Measurements from ENCODE around the gene GTF2F1. TPM values are rescaled to one million over a fixed set of nuclear protein-coding genes. Genes with fewer than 3 reads are reported as not detected.

Gene GTF2F1
- total and polyA plus RNA-seq, 10 of the 15 experiments (the other 5 are each of a cell fraction or from before 2014, with no cell fraction given), result 4.5 to 61.7 (median 48.5) TPM

DNA sequence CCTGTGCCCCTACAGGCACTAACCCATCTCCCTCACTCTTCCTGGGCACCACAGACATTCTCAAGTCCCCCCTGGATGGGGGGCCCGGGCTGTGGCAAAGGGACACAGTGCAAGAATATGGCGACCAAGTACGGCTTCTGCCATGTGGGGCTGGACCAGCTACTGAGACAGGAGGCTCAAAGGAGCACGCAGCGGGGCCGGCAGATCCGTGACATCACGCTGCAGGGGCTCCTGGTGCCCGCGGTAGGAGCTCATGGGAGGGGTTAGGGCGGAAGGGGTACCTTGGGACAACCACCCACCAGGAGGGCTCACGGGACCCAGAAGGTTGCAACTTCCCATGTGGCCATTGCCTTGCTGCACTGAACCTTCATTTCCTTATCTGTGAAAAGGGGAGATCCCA lies 3.3 kb upstream of the GTF2F1 start (continued):
- TF ChIP-seq IRF4 (IDR thresholded peaks at IDR 0.05; ENCODE audit: low read depth, low read length), result no peak
- TF ChIP-seq NRF1 (conservative IDR thresholded peaks at IDR 0.05; ENCODE audit: low read depth, low read length), result no peak
- TF ChIP-seq, protein P1, sequence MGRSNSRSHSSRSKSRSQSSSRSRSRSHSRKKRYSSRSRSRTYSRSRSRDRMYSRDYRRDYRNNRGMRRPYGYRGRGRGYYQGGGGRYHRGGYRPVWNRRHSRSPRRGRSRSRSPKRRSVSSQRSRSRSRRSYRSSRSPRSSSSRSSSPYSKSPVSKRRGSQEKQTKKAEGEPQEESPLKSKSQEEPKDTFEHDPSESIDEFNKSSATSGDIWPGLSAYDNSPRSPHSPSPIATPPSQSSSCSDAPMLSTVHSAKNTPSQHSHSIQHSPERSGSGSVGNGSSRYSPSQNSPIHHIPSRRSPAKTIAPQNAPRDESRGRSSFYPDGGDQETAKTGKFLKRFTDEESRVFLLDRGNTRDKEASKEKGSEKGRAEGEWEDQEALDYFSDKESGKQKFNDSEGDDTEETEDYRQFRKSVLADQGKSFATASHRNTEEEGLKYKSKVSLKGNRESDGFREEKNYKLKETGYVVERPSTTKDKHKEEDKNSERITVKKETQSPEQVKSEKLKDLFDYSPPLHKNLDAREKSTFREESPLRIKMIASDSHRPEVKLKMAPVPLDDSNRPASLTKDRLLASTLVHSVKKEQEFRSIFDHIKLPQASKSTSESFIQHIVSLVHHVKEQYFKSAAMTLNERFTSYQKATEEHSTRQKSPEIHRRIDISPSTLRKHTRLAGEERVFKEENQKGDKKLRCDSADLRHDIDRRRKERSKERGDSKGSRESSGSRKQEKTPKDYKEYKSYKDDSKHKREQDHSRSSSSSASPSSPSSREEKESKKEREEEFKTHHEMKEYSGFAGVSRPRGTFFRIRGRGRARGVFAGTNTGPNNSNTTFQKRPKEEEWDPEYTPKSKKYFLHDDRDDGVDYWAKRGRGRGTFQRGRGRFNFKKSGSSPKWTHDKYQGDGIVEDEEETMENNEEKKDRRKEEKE (IDR thresholded peaks at IDR 0.05), result no peak
- TF ChIP-seq ZSCAN29 (IDR thresholded peaks at IDR 0.05), result no peak
- TF ChIP-seq PAX8 (IDR thresholded peaks at IDR 0.05), result no peak

DNA sequence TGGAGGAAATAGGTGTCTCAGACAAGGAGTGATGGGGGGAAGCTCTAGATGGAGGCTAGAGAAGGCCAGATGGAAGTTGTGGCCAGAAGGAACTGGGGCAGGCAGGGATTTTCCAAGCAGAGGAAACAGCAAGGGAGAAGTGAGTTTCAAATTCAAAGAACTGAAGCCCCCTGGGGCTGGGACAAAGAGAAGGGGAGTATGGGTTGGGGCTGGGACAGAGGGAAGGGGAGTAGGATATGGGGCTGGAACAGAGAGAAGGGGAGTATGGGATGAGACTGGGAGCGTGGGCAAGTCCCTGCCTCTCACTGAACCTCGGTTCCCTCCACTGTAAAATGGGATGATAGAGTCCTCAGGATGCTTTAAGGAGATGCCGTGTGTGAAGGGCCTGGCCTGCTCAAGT lies 1.9 kb upstream of the GTF2F1 start:
- Histone ChIP-seq H4K20me1 (ENCODE audit: control insufficient read depth, insufficient read depth) (no peaks in the 10 kb centered on the region), H3K27ac (ENCODE audit: control insufficient read depth, insufficient read depth) (no peak overlapping the region), H3K9ac (ENCODE audit: control insufficient read depth, insufficient read depth, low read length) (no peak overlapping the region), H3K4me3 (no peak overlapping the region), H3K4me1 (ENCODE audit: control insufficient read depth, insufficient read depth, low read length) (peaks cover 11% of the 10 kb centered on the region), H3K79me2 (ENCODE audit: control insufficient read depth, insufficient read depth, low read length) (peaks cover 22% of the 10 kb centered on the region), H3K27me3 (replicated peaks in 1 of 2; ENCODE audit: control insufficient read depth in 2 of 2, insufficient read depth in 2 of 2, low read length in 1 of 2) (no peaks in the 10 kb centered on the region), H3K36me3 (ENCODE audit: control insufficient read depth in 2 of 2, insufficient read depth in 2 of 2, low read length in 1 of 2) (peaks cover 0 to 10% of the 10 kb centered on the region in 2 experiments; a peak in 1 of 4 replicates), H2AFZ (ENCODE audit: control insufficient read depth, low read depth, low read length) (no peak overlapping the region), H3K4me2 (ENCODE audit: control insufficient read depth, insufficient read depth) (no peak overlapping the region), H3K9me3 (replicated peaks; ENCODE audit: control insufficient read depth, insufficient read depth, low read length) (no peaks in the 10 kb centered on the region)
- ATAC-seq (no peak), FAIRE-seq (no peak), DNase-seq (ENCODE audit: low read depth, low spot score) (no peak)
- in situ Hi-C loops (cut with MboI) (no loop called here), intact Hi-C loops (cut with micrococcal nuclease; ENCODE audit: unreplicated experiment) (loop anchor here (10.0 kb wide), 1 partner anchor 110 kb away; the partner anchor contains the start of gene TUBB4A)
- ChIA-PET CTCF (no interaction called here), SMC1A (ENCODE audit: uncharacterized antibody, unreplicated experiment) (interaction anchor here (1.5 kb wide), 1 partner anchor 9 kb away, joined by 3 read pairs; no protein-coding TSS in a partner anchor), RAD21 (ENCODE audit: unreplicated experiment) (interaction anchor here (1.2 kb wide), 1 partner anchor 22 kb away, joined by 3 read pairs; the partner anchor contains the start of gene ALKBH7), POLR2A (interaction anchor here (1.7 kb wide), 1 partner anchor 30 kb away, joined by 5 read pairs; the partner anchor contains the start of gene KHSRP)
- WGBS (ENCODE audit: insufficient coverage, insufficient replicate concordance, low lambda C conversion rate, missing lambda C conversion rate), result 71% methylated on average over 3 of the region's 3 CpGs
- no TSS peak for BruUV-seq (replicated peaks)
- TF ChIP-seq NR2C1 (IDR thresholded peaks at IDR 0.05) (no peak), NFYA (IDR thresholded peaks at IDR 0.05; ENCODE audit: borderline replicate concordance, low read depth, low read length) (no peak), KAT2A (conservative IDR thresholded peaks at IDR 0.05; ENCODE audit: control insufficient read depth, low read depth, low read length) (no peak), SIN3A (IDR thresholded peaks at IDR 0.05; ENCODE audit: low read depth, low read length) (no peak), CREM (IDR thresholded peaks at IDR 0.05; ENCODE audit: low read depth) (no peak), SP1 (IDR thresholded peaks at IDR 0.05; ENCODE audit: low read depth, low read length) (no peak), CHD4 (IDR thresholded peaks at IDR 0.05) (no peak), FOS (IDR thresholded peaks at IDR 0.05; ENCODE audit: borderline replicate concordance, extremely low read depth, insufficient read length) (no peak), SRF (IDR thresholded peaks at IDR 0.05; ENCODE audit: low read depth in 2 of 2, low read length in 2 of 2) (no peak)
- TF ChIP-seq, protein P2, sequence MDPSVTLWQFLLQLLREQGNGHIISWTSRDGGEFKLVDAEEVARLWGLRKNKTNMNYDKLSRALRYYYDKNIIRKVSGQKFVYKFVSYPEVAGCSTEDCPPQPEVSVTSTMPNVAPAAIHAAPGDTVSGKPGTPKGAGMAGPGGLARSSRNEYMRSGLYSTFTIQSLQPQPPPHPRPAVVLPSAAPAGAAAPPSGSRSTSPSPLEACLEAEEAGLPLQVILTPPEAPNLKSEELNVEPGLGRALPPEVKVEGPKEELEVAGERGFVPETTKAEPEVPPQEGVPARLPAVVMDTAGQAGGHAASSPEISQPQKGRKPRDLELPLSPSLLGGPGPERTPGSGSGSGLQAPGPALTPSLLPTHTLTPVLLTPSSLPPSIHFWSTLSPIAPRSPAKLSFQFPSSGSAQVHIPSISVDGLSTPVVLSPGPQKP (IDR thresholded peaks at IDR 0.05; ENCODE audit: low read depth, low read length), result no peak
- TF ChIP-seq, protein P3, sequence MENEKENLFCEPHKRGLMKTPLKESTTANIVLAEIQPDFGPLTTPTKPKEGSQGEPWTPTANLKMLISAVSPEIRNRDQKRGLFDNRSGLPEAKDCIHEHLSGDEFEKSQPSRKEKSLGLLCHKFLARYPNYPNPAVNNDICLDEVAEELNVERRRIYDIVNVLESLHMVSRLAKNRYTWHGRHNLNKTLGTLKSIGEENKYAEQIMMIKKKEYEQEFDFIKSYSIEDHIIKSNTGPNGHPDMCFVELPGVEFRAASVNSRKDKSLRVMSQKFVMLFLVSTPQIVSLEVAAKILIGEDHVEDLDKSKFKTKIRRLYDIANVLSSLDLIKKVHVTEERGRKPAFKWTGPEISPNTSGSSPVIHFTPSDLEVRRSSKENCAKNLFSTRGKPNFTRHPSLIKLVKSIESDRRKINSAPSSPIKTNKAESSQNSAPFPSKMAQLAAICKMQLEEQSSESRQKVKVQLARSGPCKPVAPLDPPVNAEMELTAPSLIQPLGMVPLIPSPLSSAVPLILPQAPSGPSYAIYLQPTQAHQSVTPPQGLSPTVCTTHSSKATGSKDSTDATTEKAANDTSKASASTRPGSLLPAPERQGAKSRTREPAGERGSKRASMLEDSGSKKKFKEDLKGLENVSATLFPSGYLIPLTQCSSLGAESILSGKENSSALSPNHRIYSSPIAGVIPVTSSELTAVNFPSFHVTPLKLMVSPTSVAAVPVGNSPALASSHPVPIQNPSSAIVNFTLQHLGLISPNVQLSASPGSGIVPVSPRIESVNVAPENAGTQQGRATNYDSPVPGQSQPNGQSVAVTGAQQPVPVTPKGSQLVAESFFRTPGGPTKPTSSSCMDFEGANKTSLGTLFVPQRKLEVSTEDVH (IDR thresholded peaks at IDR 0.05; ENCODE audit: low read depth, partially characterized antibody), result no peak
- TF ChIP-seq, protein P4, sequence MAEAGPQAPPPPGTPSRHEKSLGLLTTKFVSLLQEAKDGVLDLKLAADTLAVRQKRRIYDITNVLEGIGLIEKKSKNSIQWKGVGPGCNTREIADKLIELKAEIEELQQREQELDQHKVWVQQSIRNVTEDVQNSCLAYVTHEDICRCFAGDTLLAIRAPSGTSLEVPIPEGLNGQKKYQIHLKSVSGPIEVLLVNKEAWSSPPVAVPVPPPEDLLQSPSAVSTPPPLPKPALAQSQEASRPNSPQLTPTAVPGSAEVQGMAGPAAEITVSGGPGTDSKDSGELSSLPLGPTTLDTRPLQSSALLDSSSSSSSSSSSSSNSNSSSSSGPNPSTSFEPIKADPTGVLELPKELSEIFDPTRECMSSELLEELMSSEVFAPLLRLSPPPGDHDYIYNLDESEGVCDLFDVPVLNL (IDR thresholded peaks at IDR 0.05; ENCODE audit: low read depth, low read length), result no peak
